PC-3 (cell line): Measurements from ENCODE around the gene ADAT2.

Source experiments
- CTCF ChIP-seq: fragments of 300-600 bp; sonication (generic); conservative IDR thresholded peaks from 2 replicates; pipeline ENCODE4 v1.5.1; 2017; ENCODE audit warnings: antibody characterized with exemption, low read depth, mild to moderate bottlenecking, low read length
- EZH2 ChIP-seq: fragments of 300-600 bp; sonication (generic); IDR thresholded peaks from one replicate; pipeline ENCODE4 v1.6.1; 2017; ENCODE audit warnings: antibody characterized with exemption, mild to moderate bottlenecking, low read length; ENCODE audit not compliant: unreplicated experiment
- EZH2phosphoT487 ChIP-seq: fragments of 300-600 bp; sonication (generic); IDR thresholded peaks from 2 replicates; pipeline ENCODE4 v1.6.1; 2018; ENCODE audit warnings: mild to moderate bottlenecking, antibody characterized with exemption, low read length, borderline replicate concordance

- TF ChIP-seq CTCF, result no peak
- no peak for TF ChIP-seq EZH2phosphoT487
- TF ChIP-seq EZH2, result no peak
These were observed 36.3 kb upstream of the ADAT2 start for GRCh38 chr6:143486752-143487151.
